ENCODE results near the gene ZSCAN22.
"Not testable (repeated sequence)": the region's sequence is repeated elsewhere in the genome, so short reads cannot be mapped to it uniquely, and the experiment has no call there.

Gene ZSCAN22

GRCh38 chr19:58345558-58345957 is 18.8 kb downstream of the ZSCAN22 start:
- H3K27me3 ChIP-seq (ENCODE audit: insufficient read depth, low read depth) = peaks cover 13% of the 10 kb centered on the region; the same call in 1 of the 2 replicates
- TF ChIP-seq, protein P1, sequence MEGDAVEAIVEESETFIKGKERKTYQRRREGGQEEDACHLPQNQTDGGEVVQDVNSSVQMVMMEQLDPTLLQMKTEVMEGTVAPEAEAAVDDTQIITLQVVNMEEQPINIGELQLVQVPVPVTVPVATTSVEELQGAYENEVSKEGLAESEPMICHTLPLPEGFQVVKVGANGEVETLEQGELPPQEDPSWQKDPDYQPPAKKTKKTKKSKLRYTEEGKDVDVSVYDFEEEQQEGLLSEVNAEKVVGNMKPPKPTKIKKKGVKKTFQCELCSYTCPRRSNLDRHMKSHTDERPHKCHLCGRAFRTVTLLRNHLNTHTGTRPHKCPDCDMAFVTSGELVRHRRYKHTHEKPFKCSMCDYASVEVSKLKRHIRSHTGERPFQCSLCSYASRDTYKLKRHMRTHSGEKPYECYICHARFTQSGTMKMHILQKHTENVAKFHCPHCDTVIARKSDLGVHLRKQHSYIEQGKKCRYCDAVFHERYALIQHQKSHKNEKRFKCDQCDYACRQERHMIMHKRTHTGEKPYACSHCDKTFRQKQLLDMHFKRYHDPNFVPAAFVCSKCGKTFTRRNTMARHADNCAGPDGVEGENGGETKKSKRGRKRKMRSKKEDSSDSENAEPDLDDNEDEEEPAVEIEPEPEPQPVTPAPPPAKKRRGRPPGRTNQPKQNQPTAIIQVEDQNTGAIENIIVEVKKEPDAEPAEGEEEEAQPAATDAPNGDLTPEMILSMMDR (conservative IDR thresholded peaks at IDR 0.05; ENCODE audit: low read depth, low read length) = no peak
- H2AFZ ChIP-seq (ENCODE audit: low read depth) = no peak overlapping the region
- no peaks in the 10 kb centered on the region for H3K36me3 ChIP-seq (ENCODE audit: insufficient read depth)
- no peak overlapping the region for H3K9ac ChIP-seq
- H3K4me3 ChIP-seq (IDR thresholded peaks at IDR 0.05; ENCODE audit: insufficient read depth, low read depth, low read length) = no peak overlapping the region
- H3K4me1 ChIP-seq (ENCODE audit: low read depth, poor library complexity, severe bottlenecking) = no peaks in the 10 kb centered on the region
- no peaks in the 10 kb centered on the region for H3K79me2 ChIP-seq (ENCODE audit: insufficient read depth, low read depth)
- H3K27ac ChIP-seq = no peak overlapping the region
- no peak overlapping the region for H3K4me2 ChIP-seq
- H4K20me1 ChIP-seq (ENCODE audit: insufficient read depth) = no peaks in the 10 kb centered on the region

- H3K4me3 ChIP-seq (IDR thresholded peaks at IDR 0.05; ENCODE audit: insufficient read depth, low read depth, low read length) = no peak overlapping the region
- no peak overlapping the region for H3K9ac ChIP-seq
- TF ChIP-seq, protein P1 (conservative IDR thresholded peaks at IDR 0.05; ENCODE audit: low read depth, low read length) = no peak
- no peaks in the 10 kb centered on the region for H3K79me2 ChIP-seq (ENCODE audit: insufficient read depth, low read depth)
- H3K27ac ChIP-seq = no peak overlapping the region
- no peaks in the 10 kb centered on the region for H3K4me1 ChIP-seq (ENCODE audit: low read depth, poor library complexity, severe bottlenecking)
- H3K4me2 ChIP-seq = no peak overlapping the region
- no peak overlapping the region for H2AFZ ChIP-seq (ENCODE audit: low read depth)
- H4K20me1 ChIP-seq (ENCODE audit: insufficient read depth) = no peaks in the 10 kb centered on the region
- no peaks in the 10 kb centered on the region for H3K36me3 ChIP-seq (ENCODE audit: insufficient read depth)
- peaks cover 13% of the 10 kb centered on the region; the same call in 1 of the 2 replicates for H3K27me3 ChIP-seq (ENCODE audit: insufficient read depth, low read depth)
These were observed 20.5 kb downstream of the ZSCAN22 start for GRCh38 chr19:58346961-58347929.

DNA sequence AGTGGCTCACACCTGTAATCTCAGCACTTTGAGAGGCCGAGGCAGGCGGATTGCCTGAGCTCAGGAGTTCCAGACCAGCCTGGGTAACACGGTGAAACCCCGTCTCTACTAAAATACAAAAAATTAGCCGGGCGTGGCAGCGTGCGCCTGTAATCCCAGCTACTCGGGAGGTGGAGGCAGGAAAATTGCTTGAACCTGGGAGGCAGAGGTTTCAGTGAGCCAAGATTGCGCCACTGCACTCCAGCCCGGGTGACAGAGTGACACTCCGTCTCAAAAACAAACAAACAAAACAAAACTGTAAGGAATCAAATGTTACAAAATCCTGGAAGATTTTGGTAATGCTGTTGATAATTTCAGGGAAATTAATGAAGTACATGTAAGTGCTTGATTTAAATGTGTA is 21.3 kb downstream of the ZSCAN22 start:
- H3K36me3 ChIP-seq (ENCODE audit: insufficient read depth); H4K20me1 ChIP-seq (ENCODE audit: insufficient read depth); H3K79me2 ChIP-seq (ENCODE audit: insufficient read depth, low read depth); H3K9ac ChIP-seq; H3K27ac ChIP-seq; H2AFZ ChIP-seq (ENCODE audit: low read depth); H3K4me3 ChIP-seq (IDR thresholded peaks at IDR 0.05; ENCODE audit: insufficient read depth, low read depth, low read length); H3K4me2 ChIP-seq; H3K4me1 ChIP-seq (ENCODE audit: low read depth, poor library complexity, severe bottlenecking): not testable (repeated sequence)
- peaks cover 13% of the 10 kb centered on the region; the same call in 1 of the 2 replicates for H3K27me3 ChIP-seq (ENCODE audit: insufficient read depth, low read depth)

GRCh38 chr19:58349590-58349989 is 22.8 kb downstream of the ZSCAN22 start:
- Histone ChIP-seq H3K4me1 (ENCODE audit: low read depth, poor library complexity, severe bottlenecking) (no peaks in the 10 kb centered on the region), H3K4me2 (no peak overlapping the region; the same call in 1 of the 2 replicates), H3K9ac (no peak overlapping the region), H3K27ac (no peak overlapping the region), H4K20me1 (ENCODE audit: insufficient read depth) (no peaks in the 10 kb centered on the region), H2AFZ (ENCODE audit: low read depth) (no peak overlapping the region), H3K4me3 (IDR thresholded peaks at IDR 0.05; ENCODE audit: insufficient read depth, low read depth, low read length) (no peak overlapping the region), H3K79me2 (ENCODE audit: insufficient read depth, low read depth) (no peaks in the 10 kb centered on the region), H3K36me3 (ENCODE audit: insufficient read depth) (no peaks in the 10 kb centered on the region), H3K27me3 (ENCODE audit: insufficient read depth, low read depth) (peaks cover 13% of the 10 kb centered on the region; the same call in 1 of the 2 replicates)
- TF ChIP-seq, protein P1 (conservative IDR thresholded peaks at IDR 0.05; ENCODE audit: low read depth, low read length) = no peak

Data from KMS-11 (cell line).